A549 (cell line): ENCODE measurements around the gene SMIM20.

ENCODE experiments used
- BHLHE40 ChIP-seq: IDR thresholded peaks from 2 replicates; pipeline ENCODE4 v1.6.1; 2012; ENCODE audit warnings: low read depth, low read length, inconsistent platforms
- CBX8 ChIP-seq: fragments of 200-600 bp; sonication (generic); IDR thresholded peaks from 2 replicates; pipeline ENCODE4 v1.6.1; 2016
- CTCF ChIP-seq: fragments of >200 bp; sonication (Bioruptor Twin); formaldehyde crosslinking; IDR thresholded peaks from 3 replicates; pipeline ENCODE4 v1.5.1; 2016
- EP300 ChIP-seq, 2 experiments: fragments of >200 bp; sonication (Bioruptor Twin); formaldehyde crosslinking; IDR thresholded peaks; 2 replicates in 1 of 2; 3 replicates in 1 of 2; pipeline ENCODE4 v1.6.1; 2016 to 2017
- HEYL ChIP-seq: fragments of 250-450 bp; sonication (Bioruptor Pico); IDR thresholded peaks from 2 replicates; pipeline ENCODE4 v1.8.0; 2021; ENCODE audit warnings: mild to moderate bottlenecking, moderate library complexity
- HMGXB4 ChIP-seq: fragments of 250-450 bp; sonication (Bioruptor Pico); IDR thresholded peaks from 2 replicates; pipeline ENCODE4 v1.5.0; 2021; ENCODE audit warnings: mild to moderate bottlenecking, moderate library complexity, borderline replicate concordance
- MYC ChIP-seq: IDR thresholded peaks from 2 replicates; pipeline ENCODE4 v1.6.1; 2012; ENCODE audit warnings: mild to moderate bottlenecking, inconsistent platforms, low read length, improper control_type of control experiment, borderline replicate concordance
- PHF8 ChIP-seq: fragments of 200-600 bp; sonication (generic); IDR thresholded peaks from 2 replicates; pipeline ENCODE4 v1.6.1; 2016; ENCODE audit warnings: low read depth, mild to moderate bottlenecking, antibody characterized with exemption, moderate library complexity, borderline replicate concordance
- POLR2A ChIP-seq: IDR thresholded peaks from 2 replicates; pipeline ENCODE4 v1.6.1; 2012; ENCODE audit warnings: mild to moderate bottlenecking, low read length
- RAD21 ChIP-seq, 2 experiments: fragments of >200 bp in 1 of 2; sonication (Bioruptor Twin) in 1 of 2; formaldehyde crosslinking in 1 of 2; IDR thresholded peaks in 1 of 2; conservative IDR thresholded peaks in 1 of 2; 2 replicates in 1 of 2; 3 replicates in 1 of 2; pipeline ENCODE4 v1.6.1; 2012 to 2018; ENCODE audit warnings: inconsistent platforms in 1 of 2
- REST ChIP-seq: fragments of 200-600 bp; sonication (generic); IDR thresholded peaks from 2 replicates; pipeline ENCODE4 v1.6.1; 2016; ENCODE audit warnings: antibody characterized with exemption, mild to moderate bottlenecking, moderate library complexity

- TF ChIP-seq HEYL (CRISPR knock-in tag): no peak
- TF ChIP-seq PHF8: no peak
- TF ChIP-seq HMGXB4: no peak
- no peak for TF ChIP-seq BHLHE40
- no peak for TF ChIP-seq POLR2A
- TF ChIP-seq CTCF: no peak
- no peak for TF ChIP-seq REST
- no peak for TF ChIP-seq MYC
- no peak for TF ChIP-seq EP300 (IDR thresholded peaks at IDR 0.05)
- no peak for TF ChIP-seq RAD21 (conservative IDR thresholded peaks at IDR 0.05 in 1 of 2, IDR thresholded peaks at IDR 0.05 in 1 of 2)
- TF ChIP-seq CBX8: no peak
Observed at GRCh38 chr4:25901030-25901430, 13.0 kb upstream of the SMIM20 start.
